Progenitor cell of endocrine pancreas (in vitro differentiated cells): Measurements from ENCODE around the gene APEX2. TPM values are rescaled to one million over a fixed set of nuclear protein-coding genes. Genes with fewer than 3 reads are reported as not detected.
"Not testable (repeated sequence)": the region's sequence is repeated elsewhere in the genome, so short reads cannot be mapped to it uniquely, and the experiment has no call there.

Experiments used
- DNase-seq: peaks from one replicate; pipeline ENCODE4 v3.0.0; 2021; ENCODE audit warnings: low spot score; ENCODE audit not compliant: unreplicated experiment
- H3K27ac Mint-ChIP-seq: 2 replicates; pipeline ENCODE4 v1.8.0; 2021; ENCODE audit warnings: mild to moderate bottlenecking, moderate library complexity, mixed read lengths
- H3K27me3 Mint-ChIP-seq: 2 replicates; pipeline ENCODE4 v1.8.0; 2021; ENCODE audit warnings: mixed read lengths
- H3K36me3 Mint-ChIP-seq: 2 replicates; pipeline ENCODE4 v1.8.0; 2022; ENCODE audit warnings: mixed read lengths; ENCODE audit not compliant: insufficient read depth
- H3K4me1 Mint-ChIP-seq: 2 replicates; pipeline ENCODE4 v1.8.0; 2021; ENCODE audit warnings: low read depth, mixed read lengths
- H3K4me3 Mint-ChIP-seq: 2 replicates; pipeline ENCODE4 v1.8.0; 2021; ENCODE audit warnings: low read depth, mild to moderate bottlenecking, moderate library complexity, mixed read lengths
- H3K9me3 Mint-ChIP-seq: 2 replicates; pipeline ENCODE4 v1.8.0; 2021; ENCODE audit warnings: low read depth, mixed read lengths
- CTCF ChIP-seq: fragments of 200-600 bp; sonication (generic); IDR thresholded peaks from one replicate; pipeline ENCODE4 v1.5.0; 2021; ENCODE audit warnings: antibody characterized with exemption, mild to moderate bottlenecking; ENCODE audit not compliant: unreplicated experiment
- total RNA-seq: library from RNA; stranded (reverse); gene quantifications from 2 replicates; pipeline ENCODE4 v1.2.1, GENCODE V29; 2021

Gene APEX2
- total RNA-seq, 1 donor from 2014 or later = 21.4 TPM

- no peak overlapping the region for H3K4me3 Mint-ChIP-seq
- H3K27me3 Mint-ChIP-seq = no peaks in the 10 kb centered on the region
- peaks cover 39% of the 10 kb centered on the region for H3K9me3 Mint-ChIP-seq
- DNase-seq = no peak
- H3K4me1 Mint-ChIP-seq = peaks cover 1% of the 10 kb centered on the region
- TF ChIP-seq CTCF = no peak
- no peak overlapping the region for H3K27ac Mint-ChIP-seq
- no peaks in the 10 kb centered on the region for H3K36me3 Mint-ChIP-seq
Measured at GRCh38 chrX:54978448-54978847, 21.7 kb upstream of the APEX2 start.

DNA sequence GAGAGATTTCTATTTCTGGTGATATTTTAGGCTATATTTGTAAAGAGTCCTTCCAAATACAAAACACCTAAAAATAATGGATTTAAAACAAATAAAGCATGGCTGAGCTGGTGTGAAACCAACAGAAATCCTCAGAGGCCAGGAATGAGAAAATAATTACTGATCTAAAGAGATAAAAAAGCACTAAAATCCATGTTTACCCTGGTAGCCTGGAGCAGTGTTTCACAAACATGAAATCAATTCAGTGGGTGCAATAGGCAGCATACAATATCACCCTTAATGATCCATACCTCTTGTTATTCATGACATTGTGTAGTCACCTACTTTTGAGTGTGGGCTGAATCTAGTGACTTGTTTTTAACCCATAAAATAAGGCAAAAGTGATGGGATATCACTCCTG, 20.7 kb upstream of the APEX2 start:
- no peak for DNase-seq
- Mint-ChIP-seq H3K4me1 (peaks cover 1% of the 10 kb centered on the region), H3K4me3 (no peak overlapping the region), H3K36me3 (no peaks in the 10 kb centered on the region), H3K27me3 (no peaks in the 10 kb centered on the region), H3K27ac (no peak overlapping the region), H3K9me3 (peaks cover 38% of the 10 kb centered on the region)
- TF ChIP-seq CTCF = no peak

- no peaks in the 10 kb centered on the region for H3K36me3 Mint-ChIP-seq
- peaks cover 1% of the 10 kb centered on the region for H3K4me1 Mint-ChIP-seq
- H3K27ac Mint-ChIP-seq = no peak overlapping the region
- peaks cover 34% of the 10 kb centered on the region for H3K9me3 Mint-ChIP-seq
- H3K27me3 Mint-ChIP-seq = no peaks in the 10 kb centered on the region
- DNase-seq = no peak
- H3K4me3 Mint-ChIP-seq = no peak overlapping the region
- TF ChIP-seq CTCF = no peak
Measured at GRCh38 chrX:54980334-54980733, 19.8 kb upstream of the APEX2 start.

GRCh38 chrX:54983306-54983705, 16.9 kb upstream of the APEX2 start:
- not testable (repeated sequence) for H3K36me3 Mint-ChIP-seq, H3K27me3 Mint-ChIP-seq, H3K27ac Mint-ChIP-seq, H3K4me1 Mint-ChIP-seq, H3K4me3 Mint-ChIP-seq, DNase-seq
- peaks cover 39% of the 10 kb centered on the region for H3K9me3 Mint-ChIP-seq

GRCh38 chrX:54991706-54992105, 8.5 kb upstream of the APEX2 start:
- no peaks in the 10 kb centered on the region for H3K36me3 Mint-ChIP-seq
- H3K27me3 Mint-ChIP-seq = no peaks in the 10 kb centered on the region
- DNase-seq = no peak
- H3K4me3 Mint-ChIP-seq = no peak overlapping the region
- H3K4me1 Mint-ChIP-seq = no peaks in the 10 kb centered on the region
- no peak overlapping the region for H3K27ac Mint-ChIP-seq
- TF ChIP-seq CTCF = no peak
- peaks cover 23% of the 10 kb centered on the region for H3K9me3 Mint-ChIP-seq

- no peaks in the 10 kb centered on the region for H3K4me1 Mint-ChIP-seq
- H3K36me3 Mint-ChIP-seq = no peaks in the 10 kb centered on the region
- no peak for DNase-seq
- no peak for TF ChIP-seq CTCF
- no peak overlapping the region for H3K27ac Mint-ChIP-seq
- peaks cover 16% of the 10 kb centered on the region for H3K9me3 Mint-ChIP-seq
- H3K27me3 Mint-ChIP-seq = no peaks in the 10 kb centered on the region
- no peak overlapping the region for H3K4me3 Mint-ChIP-seq
Measured at GRCh38 chrX:54992911-54993622, 7.1 kb upstream of the APEX2 start.
